CD4-positive, alpha-beta T cell treated with Interferon alpha-2 for 1 hour (primary cell): ENCODE data around the gene YY1AP1.
"Not testable (repeated sequence)": the region's sequence is repeated elsewhere in the genome, so short reads cannot be mapped to it uniquely, and the experiment has no call there.

Experiments used
- DNase-seq, 2 donors: peaks; one replicate each; pipeline ENCODE4 v3.0.0-alpha.2; 2020 to 2022

YY1AP1 gene

GRCh38 chr1:155688324-155689080, at the start of gene YY1AP1:
TSS of gene YY1AP1 (minus strand) at chr1:155688774. CDS start at chr1:155680436, 8,338 bp downstream.
- DNase-seq, result peak; percentile 87 to 92

GRCh38 chr1:155729031-155729898, 40.7 kb upstream of the YY1AP1 start:
- DNase-seq, result peak; percentile 30 to 51

- no peak for DNase-seq
These were observed 36.6 kb upstream of the YY1AP1 start for GRCh38 chr1:155725142-155725541.

GRCh38 chr1:155719703-155720102, 31.1 kb upstream of the YY1AP1 start:
- DNase-seq, result no peak

GRCh38 chr1:155718524-155719115, 30.0 kb upstream of the YY1AP1 start:
- DNase-seq, result not testable (repeated sequence)

- DNase-seq, result peak in 1 of 2 donors; percentile 2
These were observed 28.5 kb upstream of the YY1AP1 start for GRCh38 chr1:155717041-155717440.

- no peak for DNase-seq
These were observed 27.2 kb upstream of the YY1AP1 start for GRCh38 chr1:155715777-155716176.

GRCh38 chr1:155715056-155715455, 26.5 kb upstream of the YY1AP1 start:
- DNase-seq, result not testable (repeated sequence)

GRCh38 chr1:155713075-155713474, 24.5 kb upstream of the YY1AP1 start:
- DNase-seq, result no peak

GRCh38 chr1:155712636-155713035, 24.1 kb upstream of the YY1AP1 start:
- DNase-seq, result peak in 1 of 2 donors; percentile 22

- DNase-seq, result not testable (repeated sequence)
These were observed 22.9 kb upstream of the YY1AP1 start for GRCh38 chr1:155711457-155711856.

- DNase-seq, result no peak
These were observed 20.8 kb upstream of the YY1AP1 start for GRCh38 chr1:155709391-155709790.

- DNase-seq, result no peak
These were observed 17.6 kb upstream of the YY1AP1 start for GRCh38 chr1:155706139-155706538.

GRCh38 chr1:155704414-155704813, 15.8 kb upstream of the YY1AP1 start:
- DNase-seq, result not testable (repeated sequence)

GRCh38 chr1:155703216-155703615, 14.6 kb upstream of the YY1AP1 start:
- no peak for DNase-seq

- not testable (repeated sequence) for DNase-seq
These were observed 13.1 kb upstream of the YY1AP1 start for GRCh38 chr1:155701675-155702074.

- not testable (repeated sequence) for DNase-seq
These were observed 10.5 kb upstream of the YY1AP1 start for GRCh38 chr1:155699062-155699461.

GRCh38 chr1:155698382-155699038, 9.9 kb upstream of the YY1AP1 start:
- no peak for DNase-seq

GRCh38 chr1:155697616-155698015, 9.0 kb upstream of the YY1AP1 start:
- DNase-seq, result not testable (repeated sequence)

GRCh38 chr1:155697046-155697445, 8.5 kb upstream of the YY1AP1 start:
- no peak for DNase-seq

GRCh38 chr1:155696524-155696923, 8.0 kb upstream of the YY1AP1 start:
- no peak for DNase-seq

GRCh38 chr1:155695608-155696007, 7.0 kb upstream of the YY1AP1 start:
- DNase-seq, result no peak

- DNase-seq, result no peak
These were observed 6.5 kb upstream of the YY1AP1 start for GRCh38 chr1:155695072-155695471.
